ENCODE results near the gene KCNIP3.

KCNIP3 gene

DNA sequence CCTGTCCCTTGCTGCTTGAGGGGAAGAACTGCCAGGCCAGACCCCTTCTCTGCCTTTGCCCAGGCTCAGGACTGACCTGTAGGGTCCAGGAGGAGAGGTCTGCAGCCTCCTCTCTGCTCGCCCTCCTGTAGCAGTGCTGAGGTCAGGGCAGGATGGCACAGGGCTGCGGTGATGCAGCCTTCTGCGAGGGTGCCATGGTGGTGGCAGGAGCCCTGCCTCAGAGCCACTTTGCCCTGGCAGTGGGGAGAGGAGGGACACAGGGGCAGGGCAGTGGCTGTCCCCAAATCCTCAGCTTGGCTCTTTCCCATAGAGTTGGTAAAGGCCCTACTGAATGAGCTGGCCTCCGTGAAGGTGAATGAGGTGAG, 22.0 kb upstream of the KCNIP3 start:
- DNase-seq: no peak

DNA sequence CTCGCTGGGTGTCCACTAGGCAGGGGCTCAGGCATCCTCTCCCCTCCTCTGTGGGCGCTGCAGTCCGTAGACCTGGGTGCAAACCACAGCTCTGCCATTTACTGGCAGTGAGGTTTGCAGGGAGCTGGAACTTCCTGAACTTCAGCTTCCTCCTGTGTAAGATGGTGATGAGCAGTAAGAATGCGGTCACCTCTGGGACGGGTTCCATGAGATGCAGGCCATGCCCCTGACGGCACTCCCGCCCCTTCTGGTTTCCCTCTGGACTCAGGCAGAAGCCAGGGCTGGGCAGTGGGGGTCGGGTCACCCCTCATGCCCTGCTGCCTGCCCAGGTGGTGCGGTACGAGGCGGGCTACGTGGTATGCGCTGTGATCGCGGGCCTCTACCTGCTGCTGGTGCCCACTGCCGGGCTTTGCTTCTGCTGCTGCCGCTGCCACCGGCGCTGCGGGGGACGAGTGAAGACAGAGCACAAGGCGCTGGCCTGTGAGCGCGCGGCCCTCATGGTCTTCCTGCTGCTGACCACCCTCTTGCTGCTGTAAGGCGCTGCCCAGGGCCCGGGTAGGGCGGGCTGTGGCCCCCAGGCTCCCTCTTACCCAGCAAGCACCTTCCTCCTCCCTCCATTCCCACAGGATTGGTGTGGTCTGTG, 21.4 kb upstream of the KCNIP3 start:
- no peak for DNase-seq

DNA sequence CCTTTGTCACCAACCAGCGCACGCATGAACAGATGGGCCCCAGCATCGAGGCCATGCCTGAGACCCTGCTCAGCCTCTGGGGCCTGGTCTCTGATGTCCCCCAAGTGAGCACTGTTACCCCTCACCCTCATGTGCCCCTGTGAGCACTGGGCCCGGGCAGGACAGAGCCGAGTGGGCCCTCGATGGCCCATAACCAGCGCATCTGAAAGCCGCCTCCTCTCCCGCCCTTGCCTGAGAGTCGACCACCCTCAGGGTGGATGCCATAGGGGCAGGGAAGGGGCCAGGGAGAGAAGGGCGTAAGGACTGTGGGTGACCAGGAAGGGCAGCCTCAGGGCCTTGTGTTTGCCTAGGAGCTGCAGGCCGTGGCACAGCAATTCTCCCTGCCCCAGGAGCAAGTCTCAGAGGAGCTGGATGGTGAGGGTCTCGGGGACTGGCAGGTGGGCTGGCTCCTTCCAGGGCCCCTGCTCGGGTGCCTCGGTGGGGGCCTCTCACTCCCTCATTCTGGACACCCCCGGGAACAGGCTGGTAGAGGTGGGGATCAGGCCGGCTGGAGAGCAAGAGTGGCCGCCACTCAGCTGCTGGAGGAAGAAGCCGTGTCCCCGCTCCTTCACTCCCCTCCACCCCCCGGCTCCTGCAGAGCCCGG, 20.8 kb upstream of the KCNIP3 start:
- no peak for DNase-seq

DNA sequence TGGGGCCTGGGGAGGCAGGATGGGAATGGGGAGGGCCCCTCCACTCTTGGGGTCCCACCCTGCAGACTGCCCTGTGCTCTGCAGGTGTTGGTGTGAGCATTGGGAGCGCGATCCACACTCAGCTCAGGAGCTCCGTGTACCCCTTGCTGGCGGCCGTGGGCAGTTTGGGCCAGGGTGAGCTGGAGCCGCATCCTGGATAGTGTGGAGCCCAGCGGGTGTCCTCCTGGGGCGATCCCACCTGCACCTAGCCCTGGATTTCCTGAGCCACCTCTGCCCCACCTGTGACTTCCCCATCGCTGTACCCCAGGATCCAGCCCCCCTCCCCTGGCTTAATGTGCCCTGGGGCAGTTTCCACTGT, 20.3 kb upstream of the KCNIP3 start:
- DNase-seq: no peak

DNA sequence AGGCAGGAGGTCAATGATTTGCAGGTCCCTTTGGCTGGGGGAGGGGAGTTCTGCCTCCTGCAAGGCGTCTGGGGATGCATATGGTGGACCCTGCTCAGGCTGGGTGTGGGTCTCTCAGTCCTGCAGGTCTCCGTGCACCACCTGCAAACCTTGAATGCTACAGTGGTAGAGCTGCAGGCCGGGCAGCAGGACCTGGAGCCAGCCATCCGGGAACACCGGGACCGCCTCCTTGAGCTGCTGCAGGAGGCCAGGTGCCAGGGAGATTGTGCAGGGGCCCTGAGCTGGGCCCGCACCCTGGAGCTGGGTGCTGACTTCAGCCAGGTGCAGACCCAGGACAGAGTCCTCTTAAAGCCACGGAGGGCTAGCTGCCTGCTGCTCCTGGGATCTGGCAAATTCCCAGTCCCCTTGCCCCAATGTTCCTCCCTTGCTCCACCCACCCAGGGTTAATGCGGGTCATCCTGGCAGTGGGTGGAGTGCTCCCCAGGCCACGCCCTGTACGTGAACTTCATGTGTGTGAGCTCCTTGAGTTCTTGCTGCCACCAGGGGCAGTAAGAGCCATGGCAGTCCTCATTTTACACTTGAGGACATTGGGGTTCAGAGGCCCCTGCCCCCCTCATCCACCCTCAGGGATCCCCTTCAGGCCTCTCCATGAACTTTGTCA, 19.8 kb upstream of the KCNIP3 start:
- DNase-seq: no peak

DNA sequence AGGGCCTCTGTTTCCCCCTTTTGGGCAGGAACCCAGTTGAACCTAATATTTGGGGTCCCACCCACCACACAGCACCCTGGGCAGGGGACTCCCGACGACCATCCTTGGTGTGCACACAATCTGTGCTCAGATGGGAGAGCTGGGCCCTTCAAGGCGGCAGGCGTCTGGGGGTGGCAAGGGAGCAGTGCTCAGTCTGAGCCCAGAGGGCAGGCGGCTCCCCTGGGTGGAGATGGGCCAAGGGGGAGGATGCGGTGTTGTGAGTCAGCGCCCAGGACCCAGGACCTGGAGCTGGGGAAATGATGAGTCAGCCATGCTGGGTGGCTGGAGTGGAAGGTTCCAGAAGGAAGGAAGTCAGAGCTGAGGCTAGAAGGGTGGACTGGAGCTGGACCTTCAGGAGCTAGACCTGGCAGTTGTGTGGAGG, 19.1 kb upstream of the KCNIP3 start:
- no peak for DNase-seq

DNA sequence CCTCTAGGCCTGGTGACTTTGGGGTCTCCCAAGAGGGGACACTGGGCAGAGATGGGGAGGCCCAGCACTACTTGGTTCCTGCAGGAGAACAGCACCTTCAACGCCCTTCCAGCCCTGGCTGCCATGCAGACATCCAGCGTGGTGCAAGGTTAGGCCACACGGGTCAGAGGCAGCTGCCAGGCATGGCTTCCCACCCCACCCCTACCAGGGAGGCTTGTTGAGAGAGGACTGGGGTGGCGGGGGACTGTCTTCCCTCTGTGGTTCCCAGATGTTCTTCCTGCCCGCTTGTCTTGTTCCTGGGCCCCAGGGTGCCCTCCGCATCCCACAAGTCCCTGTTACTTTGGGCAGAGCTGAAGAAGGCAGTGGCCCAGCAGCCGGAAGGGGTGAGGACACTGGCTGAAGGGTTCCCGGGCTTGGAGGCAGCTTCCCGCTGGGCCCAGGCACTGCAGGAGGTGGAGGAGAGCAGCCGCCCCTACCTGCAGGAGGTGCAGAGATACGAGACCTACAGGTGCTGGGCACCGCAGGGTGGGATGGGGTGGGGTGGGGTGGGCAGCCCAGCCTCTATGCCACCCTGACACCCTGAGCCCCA, 18.4 kb upstream of the KCNIP3 start:
- no peak for DNase-seq

DNA sequence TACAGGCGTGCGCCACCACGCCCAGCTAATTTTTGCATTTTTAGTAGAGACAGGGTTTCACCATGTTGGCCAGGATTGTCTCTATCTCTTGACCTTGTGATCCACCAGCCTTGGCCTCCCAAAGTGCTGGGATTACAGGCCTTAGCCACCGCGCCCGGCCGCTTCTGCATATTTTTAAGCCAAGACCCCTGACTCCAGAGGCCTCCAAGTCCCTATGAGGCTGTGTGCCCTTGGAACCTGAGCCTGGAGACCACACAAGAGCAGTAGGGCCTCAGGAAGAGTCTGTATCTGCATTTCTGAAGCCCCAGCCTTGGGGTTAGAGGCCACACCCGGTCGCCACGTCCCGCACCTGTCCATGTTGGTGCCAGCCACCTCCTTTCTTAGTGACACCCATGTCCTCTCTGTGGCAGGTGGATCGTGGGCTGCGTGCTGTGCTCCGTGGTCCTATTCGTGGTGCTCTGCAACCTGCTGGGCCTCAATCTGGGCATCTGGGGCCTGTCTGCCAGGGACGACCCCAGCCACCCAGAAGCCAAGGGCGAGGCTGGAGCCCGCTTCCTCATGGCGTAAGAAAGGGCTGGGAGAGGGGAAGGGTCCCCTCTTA, 17.6 kb upstream of the KCNIP3 start:
- no peak for DNase-seq

DNA sequence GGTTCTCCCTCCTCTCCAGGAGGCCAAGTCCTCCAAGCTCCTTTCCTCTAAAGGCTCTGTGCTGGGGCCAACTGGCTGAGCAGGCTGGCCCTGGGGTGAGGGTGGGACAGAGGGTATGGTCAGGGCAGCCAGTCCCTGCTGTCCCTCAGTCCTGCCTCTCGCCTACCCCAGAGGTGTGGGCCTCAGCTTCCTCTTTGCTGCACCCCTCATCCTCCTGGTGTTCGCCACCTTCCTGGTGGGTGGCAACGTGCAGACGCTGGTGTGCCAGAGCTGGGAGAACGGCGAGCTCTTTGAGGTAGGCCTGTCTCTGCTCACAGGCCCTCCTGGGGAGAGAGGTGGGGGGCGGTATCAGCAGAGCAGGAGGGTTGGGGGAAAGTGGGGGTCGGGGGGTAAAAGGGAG, 16.1 kb upstream of the KCNIP3 start:
- no peak for DNase-seq

DNA sequence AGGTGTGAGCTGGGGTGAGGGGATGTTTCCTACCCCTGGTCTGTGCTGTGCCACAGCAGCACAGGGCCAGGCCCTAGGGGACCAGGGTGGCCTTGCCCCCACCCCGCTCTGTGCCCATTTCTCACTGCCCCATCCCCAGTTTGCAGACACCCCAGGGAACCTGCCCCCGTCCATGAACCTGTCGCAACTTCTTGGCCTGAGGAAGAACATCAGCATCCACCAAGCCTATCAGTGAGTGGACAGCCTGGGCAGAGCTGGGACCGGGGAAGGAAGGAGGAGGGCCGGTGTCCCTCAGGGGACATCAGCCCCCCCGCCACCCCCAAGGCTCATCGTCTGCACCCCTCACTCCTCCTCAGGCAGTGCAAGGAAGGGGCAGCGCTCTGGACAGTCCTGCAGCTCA, 15.4 kb upstream of the KCNIP3 start:
- DNase-seq: no peak

DNA sequence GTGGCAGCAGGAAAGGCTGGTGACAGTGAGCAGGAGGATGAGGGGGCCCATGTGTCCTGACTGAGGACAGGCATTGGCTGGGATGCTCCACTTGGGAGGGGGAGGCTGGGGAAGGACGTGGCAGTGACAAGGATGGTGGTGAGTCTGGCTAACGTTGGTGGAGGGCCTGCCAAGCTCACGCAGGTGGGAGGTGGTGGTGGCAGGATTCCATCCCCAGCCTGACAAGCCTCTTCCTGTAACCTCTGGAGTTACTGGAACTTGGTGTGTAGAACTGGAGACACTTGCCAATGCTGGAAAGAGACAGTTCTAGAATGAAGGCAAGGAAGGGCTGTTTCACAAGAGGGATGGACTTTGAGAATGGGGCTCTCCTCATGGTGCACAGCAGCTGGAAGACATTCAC, 14.7 kb upstream of the KCNIP3 start:
- no peak for DNase-seq

DNA sequence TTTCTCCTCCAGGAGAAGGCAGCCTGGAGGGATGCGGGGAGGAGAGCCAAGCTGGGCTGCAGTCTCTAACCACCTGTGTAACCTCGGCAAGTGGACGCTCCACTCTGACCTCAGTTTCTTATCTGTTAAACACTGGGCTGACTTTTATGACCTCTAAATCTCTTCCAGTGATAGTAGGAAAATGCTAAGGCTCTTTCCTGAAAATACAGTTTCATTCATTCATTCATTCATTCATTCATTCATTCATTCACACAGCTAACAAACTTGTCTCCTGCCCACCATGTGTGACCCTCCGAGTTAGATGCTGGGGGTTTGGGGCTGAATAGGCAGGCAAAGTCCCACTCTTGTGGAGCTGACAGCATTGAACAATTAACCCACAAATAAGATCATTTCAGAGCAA, 13.6 kb upstream of the KCNIP3 start:
- no peak for DNase-seq

DNA sequence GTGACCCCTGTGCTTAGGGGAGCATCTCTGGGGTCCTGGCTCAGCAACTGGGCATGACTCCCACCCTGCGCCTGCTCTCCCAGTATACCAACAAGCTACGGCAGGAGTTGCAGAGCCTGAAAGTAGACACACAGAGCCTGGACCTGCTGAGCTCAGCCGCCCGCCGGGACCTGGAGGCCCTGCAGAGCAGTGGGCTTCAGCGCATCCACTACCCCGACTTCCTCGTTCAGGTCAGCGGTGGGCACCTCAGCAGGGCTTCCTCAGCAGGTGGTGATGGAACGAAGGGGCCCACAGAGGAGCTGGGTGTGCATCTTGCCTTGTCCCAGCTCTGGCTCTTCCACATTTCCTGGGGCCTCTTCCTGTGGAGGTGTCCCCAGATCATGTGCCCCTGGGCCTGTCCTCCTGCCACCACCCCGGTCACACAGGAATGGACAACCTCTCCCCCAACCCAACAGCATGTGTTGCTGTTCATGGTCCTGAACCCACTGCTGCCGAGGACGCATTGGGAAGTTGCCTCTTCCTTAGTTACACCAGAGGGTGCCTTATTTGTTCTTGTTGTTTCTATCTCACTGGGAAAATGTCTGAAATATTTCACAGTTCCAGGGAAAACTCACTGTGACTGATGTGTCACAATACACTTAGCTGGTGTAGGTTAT, 12.1 kb upstream of the KCNIP3 start:
- no peak for DNase-seq

DNA sequence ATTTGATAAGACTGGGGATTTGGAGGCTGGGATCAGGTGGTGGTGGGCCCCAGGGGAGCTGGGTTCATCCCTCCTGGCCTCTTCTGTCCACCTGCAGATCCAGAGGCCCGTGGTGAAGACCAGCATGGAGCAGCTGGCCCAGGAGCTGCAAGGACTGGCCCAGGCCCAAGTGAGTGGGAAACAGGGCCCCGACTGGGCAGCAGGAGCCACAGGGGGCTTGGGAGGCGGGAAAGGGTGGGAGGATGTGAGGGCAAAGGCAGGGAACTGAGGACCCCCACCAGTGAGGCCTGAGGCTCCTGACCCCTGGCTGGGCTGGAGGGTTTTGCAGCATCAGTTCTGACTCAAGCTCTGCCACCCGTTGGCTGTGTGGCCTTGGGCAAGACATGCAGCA, 11.6 kb upstream of the KCNIP3 start:
- no peak for DNase-seq

DNA sequence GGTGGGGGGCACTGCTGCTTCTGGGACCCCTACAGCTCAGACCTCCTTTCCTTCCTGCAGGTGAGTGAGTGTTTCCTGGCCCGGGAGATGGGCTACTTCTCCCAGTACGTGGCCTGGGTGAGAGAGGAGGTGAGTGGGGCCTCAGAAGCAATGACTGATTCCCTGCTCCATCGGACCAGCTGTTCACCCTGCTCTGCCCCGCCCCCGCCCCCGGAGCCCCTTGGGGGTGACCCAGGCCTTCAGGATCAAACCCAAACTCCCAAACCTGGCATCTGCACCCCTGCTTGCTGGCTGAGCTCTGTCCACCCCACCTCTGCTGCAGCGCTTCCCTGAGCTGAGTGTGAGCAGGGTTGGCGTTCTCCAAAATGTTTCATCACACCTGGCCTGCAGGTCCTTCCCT, 9.8 kb upstream of the KCNIP3 start:
- no peak for DNase-seq

DNA sequence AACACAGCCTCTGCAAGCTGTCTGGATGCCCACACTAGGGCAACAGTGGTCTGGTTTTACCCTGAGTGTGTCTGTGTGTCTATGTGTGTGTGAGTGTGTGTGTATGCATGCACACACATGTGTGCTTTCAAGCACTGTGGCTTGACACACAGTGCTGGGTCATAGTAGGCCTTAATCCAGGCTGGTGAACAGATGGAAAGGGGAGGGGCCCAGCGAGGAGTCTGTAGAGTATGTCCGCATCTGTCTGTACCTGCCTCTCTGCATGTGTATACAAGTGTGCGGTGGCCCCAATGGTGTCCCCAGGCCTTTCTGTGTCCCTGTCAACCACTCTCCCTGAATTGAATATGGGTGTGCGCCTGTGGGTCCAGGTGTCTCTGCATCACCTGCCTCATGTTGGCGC, 9.3 kb upstream of the KCNIP3 start:
- no peak for DNase-seq

DNA sequence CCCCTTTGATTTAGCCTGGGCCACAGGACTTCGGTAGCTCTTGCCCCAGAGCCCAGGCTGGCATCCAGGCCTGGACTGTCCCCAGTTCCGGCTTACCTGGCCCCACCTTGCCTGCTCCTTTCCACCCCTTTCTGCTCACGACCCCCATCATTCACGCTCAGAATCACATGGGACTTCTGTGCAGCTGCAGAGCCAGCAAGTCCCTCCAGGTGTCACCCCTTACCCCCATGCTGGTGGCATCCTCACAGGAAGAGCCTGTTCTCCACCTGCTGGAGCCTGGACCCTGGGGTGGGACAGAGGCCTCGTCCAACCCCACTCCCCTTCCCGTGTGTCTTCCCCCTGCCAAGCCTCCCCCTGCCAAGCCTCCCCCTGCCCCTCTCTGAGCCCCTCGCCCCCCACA, 7.9 kb upstream of the KCNIP3 start:
- DNase-seq: peak; percentile 9

DNA sequence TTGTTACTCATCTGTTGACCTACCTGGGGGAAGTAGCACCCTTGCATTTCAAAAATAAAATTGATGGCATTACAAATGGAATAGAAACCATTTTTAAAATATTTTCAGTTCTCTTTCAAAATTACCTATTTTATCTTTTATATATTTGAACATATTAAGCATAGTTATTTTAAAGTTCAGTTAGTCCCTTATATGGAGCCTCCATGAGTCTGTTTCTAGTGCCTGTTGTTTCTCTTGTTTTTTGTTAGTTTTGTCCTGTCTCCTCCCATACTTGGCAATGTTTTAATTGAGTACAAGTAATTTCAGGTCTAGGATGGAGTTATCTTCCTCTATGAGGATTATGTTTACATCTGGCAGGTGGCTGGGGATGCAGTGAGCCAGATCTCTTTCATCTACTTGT, 5.9 kb upstream of the KCNIP3 start:
- DNase-seq: no peak

DNA sequence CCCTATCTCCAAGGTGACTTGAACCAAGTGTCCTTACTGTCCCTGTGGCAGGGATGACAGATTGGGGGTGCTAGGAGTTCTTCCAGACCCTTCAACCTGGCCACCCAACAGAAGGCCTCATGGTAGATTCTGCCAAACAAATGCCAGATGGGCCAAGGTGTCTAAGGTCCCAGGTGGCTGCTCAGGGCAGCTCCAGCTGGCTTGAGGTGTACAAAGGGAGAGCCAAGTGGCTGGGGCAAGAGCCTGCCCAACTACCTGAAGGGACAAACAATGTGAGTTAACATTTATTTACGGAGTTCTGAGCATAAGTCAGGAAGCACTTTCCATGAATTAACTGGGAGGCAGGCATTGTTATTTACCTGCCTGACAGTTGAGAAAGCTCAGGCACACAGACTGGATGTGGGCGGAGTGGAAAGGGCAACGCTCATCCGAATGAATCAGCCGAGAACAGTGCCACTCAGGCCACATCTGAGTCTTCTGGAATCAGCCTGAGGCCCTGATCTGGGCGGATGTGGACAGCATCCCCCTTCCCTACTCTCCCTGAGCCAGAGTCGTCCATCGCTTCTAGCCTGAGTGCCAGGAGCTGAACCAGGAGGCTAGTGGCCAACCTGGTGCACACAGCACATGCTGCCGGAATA, 4.4 kb upstream of the KCNIP3 start:
- DNase-seq: no peak

DNA sequence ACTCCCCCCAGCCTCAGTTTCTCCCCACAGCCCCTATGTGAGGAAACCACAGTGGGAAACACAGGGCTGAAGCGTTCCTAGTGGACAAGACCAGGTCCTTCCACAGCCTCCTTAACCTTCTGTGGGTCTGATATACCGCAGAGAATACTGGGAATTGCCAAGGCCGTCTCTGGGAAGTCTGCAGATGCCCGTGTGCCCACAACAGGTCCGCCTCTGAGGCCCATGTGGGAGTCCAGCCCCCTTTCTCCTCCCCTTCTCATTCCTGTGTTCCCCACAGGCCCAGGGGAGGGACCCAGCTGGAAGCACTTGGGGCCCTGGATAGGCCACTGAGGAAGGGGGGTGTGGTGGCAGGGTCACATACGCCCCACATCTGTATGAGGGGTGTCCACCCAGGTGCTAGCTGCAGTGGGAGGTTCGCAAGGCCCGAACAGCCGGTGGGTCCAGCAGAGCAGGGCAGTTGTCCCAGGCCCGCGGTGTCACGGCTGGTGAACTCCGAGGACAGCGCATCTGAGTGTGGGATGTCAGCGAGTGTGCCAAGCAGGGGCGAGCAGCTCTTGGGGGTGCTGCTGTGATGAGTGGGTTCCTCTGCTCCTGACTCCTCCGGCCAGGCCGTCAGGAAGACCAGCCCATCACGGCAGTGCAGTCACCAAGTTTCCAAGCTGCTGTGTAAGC, 2.4 kb upstream of the KCNIP3 start:
- no peak for DNase-seq

DNA sequence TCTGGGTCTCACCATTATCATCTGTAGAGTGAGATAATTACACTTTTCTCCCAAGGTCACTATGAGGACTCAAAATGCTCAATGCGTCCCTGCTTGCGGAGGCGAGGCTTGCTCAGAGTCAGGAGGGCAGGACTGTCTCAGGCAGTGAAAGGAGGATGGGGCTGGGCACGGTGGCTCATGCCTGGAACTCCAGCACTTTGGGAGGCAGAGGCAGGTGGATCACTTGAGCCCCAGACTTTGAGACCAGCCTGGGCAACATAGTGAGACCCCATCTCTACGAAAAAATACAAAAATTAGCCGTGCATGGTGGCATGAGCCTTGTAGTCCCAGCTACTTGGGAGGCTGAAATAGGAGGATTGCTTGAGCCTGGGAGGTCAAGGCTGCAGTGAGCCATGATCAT, 1.8 kb upstream of the KCNIP3 start:
- DNase-seq: no peak

DNA sequence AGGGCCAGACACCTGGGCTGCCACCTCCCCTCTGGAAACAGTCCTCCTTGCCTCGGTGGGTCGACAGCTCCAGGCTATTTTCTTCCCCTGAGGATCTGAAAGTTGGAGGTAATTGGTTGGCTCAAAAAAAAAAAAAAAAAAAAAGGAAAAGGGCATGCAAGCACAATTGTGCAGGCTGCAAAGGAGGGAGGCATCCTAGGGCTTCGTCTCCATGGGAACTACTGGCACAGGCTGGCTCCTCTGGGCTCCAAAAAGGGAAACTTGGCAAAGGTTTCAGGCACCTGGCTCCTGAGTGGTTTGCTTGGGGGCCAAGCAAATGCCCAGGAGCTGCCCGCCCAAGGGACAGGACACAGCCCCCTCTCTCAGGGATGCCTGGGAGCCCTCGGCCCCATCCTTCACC, 1.1 kb upstream of the KCNIP3 start:
- DNase-seq: no peak
